Keratinocyte (primary cell): ENCODE measurements around the gene RTP2.

ENCODE experiments used
- CTCF ChIP-seq, 3 experiments: IDR thresholded peaks in 1 of 3; conservative IDR thresholded peaks in 1 of 3; optimal IDR thresholded peaks in 1 of 3; 2 replicates in 2 of 3; 3 replicates in 1 of 3; pipeline versions ENCODE3 to v1.5.1; 2011; ENCODE audit warnings: low read length in 3 of 3, mild to moderate bottlenecking in 3 of 3, moderate library complexity in 2 of 3, control low read depth in 1 of 3, inconsistent platforms in 1 of 3; ENCODE audit not compliant: insufficient read depth in 2 of 3; ENCODE audit errors: extremely low read depth in 1 of 3
- EZH2 ChIP-seq: IDR thresholded peaks from one replicate; pipeline ENCODE4 v1.6.1; 2012; ENCODE audit warnings: inconsistent platforms, mild to moderate bottlenecking, low read length, moderate library complexity

- TF ChIP-seq CTCF (optimal IDR thresholded peaks at IDR 0.05 in 1 of 3, IDR thresholded peaks at IDR 0.05 in 1 of 3, conservative IDR thresholded peaks at IDR 0.05 in 1 of 3; ENCODE audit: extremely low read depth in 1 of 3, insufficient read depth in 2 of 3, low read length in 3 of 3), result no peak
- TF ChIP-seq EZH2, result no peak
Measured at GRCh38 chr3:187702507-187703033, at the start of gene RTP2.
